ENCODE results near the gene MNDA.

The MNDA gene

GRCh38 chr1:158873141-158873540 lies 42.0 kb downstream of the MNDA start:
- no peak for TF ChIP-seq NFIC (IDR thresholded peaks at IDR 0.05)
- TF ChIP-seq REST (IDR thresholded peaks at IDR 0.05; ENCODE audit: low read depth), result no peak
- TF ChIP-seq RAD21 (IDR thresholded peaks at IDR 0.05; ENCODE audit: low read depth), result no peak
- no peak for TF ChIP-seq TCF12 (IDR thresholded peaks at IDR 0.05; ENCODE audit: low read depth)
- TF ChIP-seq, protein P1, sequence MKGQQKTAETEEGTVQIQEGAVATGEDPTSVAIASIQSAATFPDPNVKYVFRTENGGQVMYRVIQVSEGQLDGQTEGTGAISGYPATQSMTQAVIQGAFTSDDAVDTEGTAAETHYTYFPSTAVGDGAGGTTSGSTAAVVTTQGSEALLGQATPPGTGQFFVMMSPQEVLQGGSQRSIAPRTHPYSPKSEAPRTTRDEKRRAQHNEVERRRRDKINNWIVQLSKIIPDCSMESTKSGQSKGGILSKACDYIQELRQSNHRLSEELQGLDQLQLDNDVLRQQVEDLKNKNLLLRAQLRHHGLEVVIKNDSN (IDR thresholded peaks at IDR 0.05), result no peak
- TF ChIP-seq TAF1 (IDR thresholded peaks at IDR 0.05; ENCODE audit: low read depth), result no peak
- no peak for TF ChIP-seq EGR1 (IDR thresholded peaks at IDR 0.05)

DNA sequence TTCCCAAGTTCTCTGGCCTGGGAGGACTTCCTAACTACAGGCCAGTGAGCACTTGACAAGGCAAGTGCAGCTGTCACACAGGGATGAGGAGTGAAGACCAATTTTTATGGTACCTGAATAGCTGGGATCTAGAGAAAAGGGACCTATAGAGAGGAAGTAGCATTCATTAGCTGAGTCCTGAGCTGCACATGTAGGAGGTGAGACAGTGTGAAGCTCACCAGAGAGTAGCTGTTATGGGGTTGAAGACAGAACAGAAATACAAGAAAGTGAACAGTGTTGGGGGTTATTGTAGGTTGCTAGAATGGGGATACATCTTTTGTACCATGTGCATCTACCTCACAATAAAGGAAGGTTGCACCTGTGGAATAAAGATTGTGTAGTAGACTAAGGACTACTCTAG lies 62.5 kb downstream of the MNDA start:
- TF ChIP-seq REST (IDR thresholded peaks at IDR 0.05; ENCODE audit: low read depth) (no peak), EGR1 (IDR thresholded peaks at IDR 0.05) (no peak), ZBTB7A (IDR thresholded peaks at IDR 0.05; ENCODE audit: low read depth) (no peak), FOXM1 (IDR thresholded peaks at IDR 0.05; ENCODE audit: borderline replicate concordance, low read depth) (no peak), EP300 (IDR thresholded peaks at IDR 0.05; ENCODE audit: borderline replicate concordance) (no peak), YY1 (IDR thresholded peaks at IDR 0.05; ENCODE audit: low read depth) (no peak), CREB1 (IDR thresholded peaks at IDR 0.05; ENCODE audit: low read depth) (no peak), TAF1 (IDR thresholded peaks at IDR 0.05; ENCODE audit: low read depth) (no peak), RAD21 (IDR thresholded peaks at IDR 0.05; ENCODE audit: low read depth) (no peak), TEAD4 (IDR thresholded peaks at IDR 0.05) (no peak), CEBPB (IDR thresholded peaks at IDR 0.05) (no peak), TCF12 (IDR thresholded peaks at IDR 0.05; ENCODE audit: low read depth) (no peak), NFIC (IDR thresholded peaks at IDR 0.05) (no peak)
- TF ChIP-seq, protein P1 (IDR thresholded peaks at IDR 0.05), result no peak
- TF ChIP-seq, protein P2, sequence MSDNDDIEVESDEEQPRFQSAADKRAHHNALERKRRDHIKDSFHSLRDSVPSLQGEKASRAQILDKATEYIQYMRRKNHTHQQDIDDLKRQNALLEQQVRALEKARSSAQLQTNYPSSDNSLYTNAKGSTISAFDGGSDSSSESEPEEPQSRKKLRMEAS (IDR thresholded peaks at IDR 0.05), result no peak

DNA sequence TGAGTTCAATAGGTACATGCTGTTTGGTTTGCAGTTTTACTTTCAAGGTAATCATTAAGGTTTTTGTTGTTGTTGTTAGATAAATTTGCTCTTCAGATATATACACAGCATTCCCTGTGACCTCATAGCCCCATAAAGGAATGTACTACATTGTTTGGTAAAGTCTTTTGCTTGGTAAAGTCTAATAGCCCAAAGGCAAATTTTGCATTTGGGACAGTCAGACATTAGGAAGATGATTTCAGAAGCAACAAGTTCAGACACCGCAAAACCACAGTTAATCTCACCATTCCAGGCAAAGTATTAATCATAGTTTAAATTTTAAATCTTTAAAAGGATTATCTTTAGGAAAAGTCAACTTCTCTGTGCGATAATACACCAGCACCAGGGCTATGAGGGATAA lies 67.6 kb downstream of the MNDA start:
- TF ChIP-seq CREB1 (IDR thresholded peaks at IDR 0.05; ENCODE audit: low read depth) (no peak), NFIC (IDR thresholded peaks at IDR 0.05) (no peak)
